ENCODE results near the gene GUCY2F. TPM values are rescaled to one million over a fixed set of nuclear protein-coding genes. Genes with fewer than 3 reads are reported as not detected.

GUCY2F gene
- total RNA-seq, 1 experiment from 2014 or later, result 0.09 TPM

GRCh38 chrX:109373468-109373867 is 108.4 kb downstream of the GUCY2F start (continued):
- TF ChIP-seq ATF3 (CRISPR knock-in tag; conservative IDR thresholded peaks at IDR 0.05) (no peak), NFATC4 (CRISPR knock-in tag; IDR thresholded peaks at IDR 0.05) (no peak), ZNF396 (CRISPR knock-in tag; IDR thresholded peaks at IDR 0.05; ENCODE audit: borderline replicate concordance) (no peak)

GRCh38 chrX:109372716-109373115 is 109.2 kb downstream of the GUCY2F start:
- TF ChIP-seq NFYB (CRISPR knock-in tag; conservative IDR thresholded peaks at IDR 0.05; ENCODE audit: low read depth) (no peak), OVOL2 (CRISPR knock-in tag; IDR thresholded peaks at IDR 0.05; ENCODE audit: borderline replicate concordance) (no peak), FOXP1 (CRISPR knock-in tag; IDR thresholded peaks at IDR 0.05; ENCODE audit: borderline replicate concordance) (no peak), ZMAT4 (CRISPR knock-in tag; IDR thresholded peaks at IDR 0.05) (no peak), RELA (CRISPR knock-in tag; IDR thresholded peaks at IDR 0.05; ENCODE audit: borderline replicate concordance) (no peak), TCF7 (CRISPR knock-in tag; IDR thresholded peaks at IDR 0.05; ENCODE audit: low read depth) (no peak), ZNF423 (CRISPR knock-in tag; IDR thresholded peaks at IDR 0.05) (no peak), MXD4 (CRISPR knock-in tag; IDR thresholded peaks at IDR 0.05; ENCODE audit: borderline replicate concordance) (no peak)
- DNase-seq (ENCODE audit: low spot score) (no peak), ATAC-seq (no peak)
- Mint-ChIP-seq H3K27me3 (ENCODE audit: low read depth) (no peaks in the 10 kb centered on the region), H3K27ac (no peak overlapping the region), H3K9me3 (0 out of 2 replicates have a peak, but pooled peaks cover 5% of the 10 kb centered on the region), H3K36me3 (no peaks in the 10 kb centered on the region), H3K4me3 (no peak overlapping the region), H3K4me1 (peaks cover 41% of the 10 kb centered on the region)
- POLR2A ChIA-PET, result no interaction called here
- CTCF ChIA-PET, result interaction anchor here (1.3 kb wide), 1 partner anchor 100 kb away, joined by 4 read pairs; no protein-coding TSS in a partner anchor

GRCh38 chrX:109372291-109372690 is 109.6 kb downstream of the GUCY2F start:
- Mint-ChIP-seq H3K27ac (no peak overlapping the region), H3K4me3 (no peak overlapping the region), H3K4me1 (peaks cover 41% of the 10 kb centered on the region), H3K27me3 (ENCODE audit: low read depth) (no peaks in the 10 kb centered on the region), H3K36me3 (no peaks in the 10 kb centered on the region), H3K9me3 (0 out of 2 replicates have a peak, but pooled peaks cover 5% of the 10 kb centered on the region)
- POLR2A ChIA-PET, result no interaction called here
- TF ChIP-seq ETV6 (CRISPR knock-in tag; IDR thresholded peaks at IDR 0.05), result no peak
- no peak for TF ChIP-seq NFYB (CRISPR knock-in tag; conservative IDR thresholded peaks at IDR 0.05; ENCODE audit: low read depth)
- TF ChIP-seq NR3C1 (CRISPR knock-in tag; conservative IDR thresholded peaks at IDR 0.05; ENCODE audit: low read depth), result no peak
- TF ChIP-seq TEAD4 (CRISPR knock-in tag; IDR thresholded peaks at IDR 0.05), result no peak
- no peak for TF ChIP-seq CTCF (IDR thresholded peaks at IDR 0.05)
- TF ChIP-seq ZNF416 (CRISPR knock-in tag; IDR thresholded peaks at IDR 0.05), result no peak
- DNase-seq (ENCODE audit: low spot score) (no peak), ATAC-seq (no peak)
- CTCF ChIA-PET, result interaction anchor here (0.8 to 1.3 kb wide), 2 partner anchors 12 to 101 kb away, joined by 3 to 4 read pairs; no protein-coding TSS in a partner anchor

GRCh38 chrX:109362101-109362500 is 119.8 kb downstream of the GUCY2F start:
- no peak for TF ChIP-seq OVOL2 (CRISPR knock-in tag; IDR thresholded peaks at IDR 0.05; ENCODE audit: borderline replicate concordance)
- no peak for TF ChIP-seq MXD4 (CRISPR knock-in tag; IDR thresholded peaks at IDR 0.05; ENCODE audit: borderline replicate concordance)
- TF ChIP-seq EMX1 (CRISPR knock-in tag; IDR thresholded peaks at IDR 0.05), result no peak
- no peaks in the 10 kb centered on the region for H3K9me3 Mint-ChIP-seq
- H3K27ac Mint-ChIP-seq, result no peak overlapping the region
- DNase-seq (ENCODE audit: low spot score) (no peak), ATAC-seq (no peak)
- H3K4me3 Mint-ChIP-seq, result no peak overlapping the region
- ChIA-PET POLR2A (no interaction called here), CTCF (no interaction called here)
- no peaks in the 10 kb centered on the region for H3K27me3 Mint-ChIP-seq (ENCODE audit: low read depth)
- peaks cover 7% of the 10 kb centered on the region for H3K4me1 Mint-ChIP-seq
- H3K36me3 Mint-ChIP-seq, result no peaks in the 10 kb centered on the region

- H3K27me3 Mint-ChIP-seq (ENCODE audit: low read depth), result no peaks in the 10 kb centered on the region
- H3K36me3 Mint-ChIP-seq, result no peaks in the 10 kb centered on the region
- no peak overlapping the region for H3K27ac Mint-ChIP-seq
- H3K4me3 Mint-ChIP-seq, result no peak overlapping the region
- ChIA-PET POLR2A (no interaction called here), CTCF (no interaction called here)
- peaks cover 7% of the 10 kb centered on the region for H3K4me1 Mint-ChIP-seq
- TF ChIP-seq AR (CRISPR knock-in tag; IDR thresholded peaks at IDR 0.05) (no peak), E2F1 (CRISPR knock-in tag; IDR thresholded peaks at IDR 0.05) (no peak)
- DNase-seq (ENCODE audit: low spot score) (no peak), ATAC-seq (no peak)
- no peaks in the 10 kb centered on the region for H3K9me3 Mint-ChIP-seq
Observed at GRCh38 chrX:109360301-109360700, 121.6 kb downstream of the GUCY2F start.
